Measurements from ENCODE around the gene FAM170A. TPM values are rescaled to one million over a fixed set of nuclear protein-coding genes. Genes with fewer than 3 reads are reported as not detected.

FAM170A gene
- total RNA-seq, 4 donors from 2014 or later: not detected

DNA sequence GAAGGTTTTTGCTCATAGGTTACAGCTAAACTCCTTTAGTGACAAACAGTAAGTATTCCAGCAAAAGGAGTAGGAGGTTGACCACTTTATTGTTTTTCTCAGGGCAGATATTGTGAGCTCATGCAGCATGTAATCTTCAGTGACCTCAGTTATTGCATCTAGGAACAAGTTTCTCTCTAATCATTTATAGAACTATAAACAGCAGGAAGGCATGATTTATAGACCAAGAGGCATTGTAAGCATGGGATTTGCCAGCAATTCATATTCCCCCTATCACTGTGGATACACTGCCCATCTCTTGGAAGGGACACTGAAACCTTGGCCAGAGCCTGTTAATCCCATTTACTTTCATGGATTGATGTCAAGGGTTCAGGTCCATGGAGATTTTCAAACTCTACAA, 15.4 kb upstream of the FAM170A start:
- H3K27me3 ChIP-seq: no peaks in the 10 kb centered on the region
- intact Hi-C loops (cut with DNase I; ENCODE audit: low total_unique reads): no loop called here
- in situ Hi-C loops (cut with MboI; ENCODE audit: low sequenced_read_pairs in 4 of 4): no loop called here
- no peak overlapping the region for H3K4me3 ChIP-seq
- H3K4me1 ChIP-seq: no peaks in the 10 kb centered on the region
- no peaks in the 10 kb centered on the region for H3K9me3 ChIP-seq
- H3K27ac ChIP-seq: no peak overlapping the region
- TF ChIP-seq POLR2A (IDR thresholded peaks at IDR 0.05): no peak
- TF ChIP-seq, protein P1, sequence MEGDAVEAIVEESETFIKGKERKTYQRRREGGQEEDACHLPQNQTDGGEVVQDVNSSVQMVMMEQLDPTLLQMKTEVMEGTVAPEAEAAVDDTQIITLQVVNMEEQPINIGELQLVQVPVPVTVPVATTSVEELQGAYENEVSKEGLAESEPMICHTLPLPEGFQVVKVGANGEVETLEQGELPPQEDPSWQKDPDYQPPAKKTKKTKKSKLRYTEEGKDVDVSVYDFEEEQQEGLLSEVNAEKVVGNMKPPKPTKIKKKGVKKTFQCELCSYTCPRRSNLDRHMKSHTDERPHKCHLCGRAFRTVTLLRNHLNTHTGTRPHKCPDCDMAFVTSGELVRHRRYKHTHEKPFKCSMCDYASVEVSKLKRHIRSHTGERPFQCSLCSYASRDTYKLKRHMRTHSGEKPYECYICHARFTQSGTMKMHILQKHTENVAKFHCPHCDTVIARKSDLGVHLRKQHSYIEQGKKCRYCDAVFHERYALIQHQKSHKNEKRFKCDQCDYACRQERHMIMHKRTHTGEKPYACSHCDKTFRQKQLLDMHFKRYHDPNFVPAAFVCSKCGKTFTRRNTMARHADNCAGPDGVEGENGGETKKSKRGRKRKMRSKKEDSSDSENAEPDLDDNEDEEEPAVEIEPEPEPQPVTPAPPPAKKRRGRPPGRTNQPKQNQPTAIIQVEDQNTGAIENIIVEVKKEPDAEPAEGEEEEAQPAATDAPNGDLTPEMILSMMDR (IDR thresholded peaks at IDR 0.05 in 4 of 5, conservative IDR thresholded peaks at IDR 0.05 in 1 of 5): no peak
- no peak for ATAC-seq
- DNase-seq: no peak
- no peaks in the 10 kb centered on the region for H3K36me3 ChIP-seq

DNA sequence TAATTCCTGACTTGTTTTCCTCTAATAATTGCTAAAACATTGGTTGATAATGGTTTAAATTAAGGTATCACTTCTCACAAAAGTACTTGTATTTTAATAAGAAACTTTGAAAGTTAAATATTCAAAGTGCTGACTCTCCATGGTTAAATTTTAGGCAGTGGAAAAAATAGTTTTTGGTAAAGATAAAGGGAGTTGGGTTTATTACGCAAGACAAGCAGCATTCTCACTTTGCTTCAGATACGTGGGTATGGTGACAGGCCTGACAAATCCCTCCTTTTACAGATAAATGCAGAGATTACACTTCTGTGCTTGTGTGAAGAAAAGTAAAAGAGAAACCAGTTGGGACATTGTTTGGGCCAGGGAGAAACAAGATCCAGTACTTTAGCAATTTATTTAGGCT, 14.5 kb upstream of the FAM170A start:
- H3K27me3 ChIP-seq: no peaks in the 10 kb centered on the region

DNA sequence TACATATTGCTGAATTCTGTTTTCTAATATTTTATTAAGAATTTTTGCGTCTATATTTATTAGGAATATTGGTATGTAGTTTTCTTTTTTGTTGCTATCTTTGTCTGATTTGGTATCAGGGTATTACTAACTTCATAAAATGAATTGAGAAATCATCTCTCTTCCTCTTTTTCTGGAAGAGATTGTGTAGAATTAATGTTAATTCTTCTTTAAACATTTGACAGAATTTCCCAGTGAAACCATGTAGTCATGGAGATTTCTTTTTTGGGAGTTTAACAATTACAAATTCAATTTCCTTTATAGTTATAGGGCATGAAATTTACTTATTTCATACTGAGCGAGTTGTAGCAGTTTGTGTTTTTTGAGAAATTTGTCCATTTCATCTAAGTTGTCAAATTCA, 3.3 kb upstream of the FAM170A start:
- Histone ChIP-seq H3K27ac (no peak overlapping the region), H3K4me1 (no peaks in the 10 kb centered on the region), H3K4me3 (no peak overlapping the region), H3K36me3 (no peaks in the 10 kb centered on the region), H3K9me3 (no peaks in the 10 kb centered on the region), H3K27me3 (no peaks in the 10 kb centered on the region)
- DNase-seq (no peak), ATAC-seq (no peak)
- in situ Hi-C loops (cut with MboI; ENCODE audit: low sequenced_read_pairs in 4 of 4): no loop called here
- TF ChIP-seq POLR2A (IDR thresholded peaks at IDR 0.05): no peak
- TF ChIP-seq, protein P1 (IDR thresholded peaks at IDR 0.05 in 4 of 5, conservative IDR thresholded peaks at IDR 0.05 in 1 of 5): no peak
- intact Hi-C loops (cut with DNase I; ENCODE audit: low total_unique reads): no loop called here

More for the DNA sequence above, 14.5 kb upstream of the FAM170A start:
- Histone ChIP-seq H3K9me3 (no peaks in the 10 kb centered on the region), H3K4me3 (no peak overlapping the region), H3K36me3 (no peaks in the 10 kb centered on the region), H3K4me1 (no peaks in the 10 kb centered on the region), H3K27ac (no peak overlapping the region)
- intact Hi-C loops (cut with DNase I; ENCODE audit: low total_unique reads) (no loop called here), in situ Hi-C loops (cut with MboI; ENCODE audit: low sequenced_read_pairs in 4 of 4) (no loop called here)
- DNase-seq: no peak
- ATAC-seq: no peak
- TF ChIP-seq POLR2A (IDR thresholded peaks at IDR 0.05): no peak
- TF ChIP-seq, protein P1 (IDR thresholded peaks at IDR 0.05 in 4 of 5, conservative IDR thresholded peaks at IDR 0.05 in 1 of 5): no peak

DNA sequence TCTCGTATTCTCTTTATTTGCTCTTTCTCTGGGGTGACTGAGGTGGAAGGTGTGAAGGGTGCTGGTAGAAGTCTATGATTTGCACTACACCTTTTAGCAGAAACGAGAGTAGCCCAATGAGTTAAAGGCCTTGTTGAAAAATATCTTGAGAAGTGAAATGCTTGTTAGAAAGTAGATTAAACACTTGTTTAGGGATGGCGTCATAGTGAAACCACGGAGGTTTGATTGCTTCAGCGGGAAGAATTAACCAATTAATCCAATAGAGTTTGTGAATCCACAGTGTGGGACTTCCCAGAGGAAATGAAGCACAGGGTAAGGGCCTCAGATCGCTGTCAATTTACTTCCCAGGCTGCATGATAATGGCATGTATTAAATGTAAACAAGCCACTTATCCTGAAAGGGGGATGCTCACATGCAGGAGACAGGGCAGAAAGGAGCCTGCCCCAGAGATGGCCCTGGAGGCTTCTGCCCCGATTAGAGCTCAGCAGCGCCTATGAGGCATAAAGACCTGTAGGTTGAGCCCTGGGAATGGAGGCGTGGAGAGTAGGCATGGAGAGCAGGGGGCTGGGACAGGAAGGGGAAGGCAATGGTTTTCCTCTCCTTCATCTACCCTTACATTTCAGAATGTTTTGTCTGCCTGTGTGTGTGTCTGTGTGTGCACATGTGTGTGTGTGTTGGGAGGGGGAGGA, 1.5 kb downstream of the FAM170A start:
- no peak for DNase-seq
- H3K27ac ChIP-seq: no peak overlapping the region
- H3K9me3 ChIP-seq: no peaks in the 10 kb centered on the region
- no peak overlapping the region for H3K4me3 ChIP-seq
- ATAC-seq: no peak
- in situ Hi-C loops (cut with MboI; ENCODE audit: low sequenced_read_pairs in 4 of 4) (no loop called here), intact Hi-C loops (cut with DNase I; ENCODE audit: low total_unique reads) (no loop called here)
- H3K36me3 ChIP-seq: no peaks in the 10 kb centered on the region
- TF ChIP-seq POLR2A (IDR thresholded peaks at IDR 0.05): no peak
- TF ChIP-seq, protein P1 (IDR thresholded peaks at IDR 0.05 in 4 of 5, conservative IDR thresholded peaks at IDR 0.05 in 1 of 5): no peak
- no peaks in the 10 kb centered on the region for H3K27me3 ChIP-seq
- H3K4me1 ChIP-seq: no peaks in the 10 kb centered on the region

DNA sequence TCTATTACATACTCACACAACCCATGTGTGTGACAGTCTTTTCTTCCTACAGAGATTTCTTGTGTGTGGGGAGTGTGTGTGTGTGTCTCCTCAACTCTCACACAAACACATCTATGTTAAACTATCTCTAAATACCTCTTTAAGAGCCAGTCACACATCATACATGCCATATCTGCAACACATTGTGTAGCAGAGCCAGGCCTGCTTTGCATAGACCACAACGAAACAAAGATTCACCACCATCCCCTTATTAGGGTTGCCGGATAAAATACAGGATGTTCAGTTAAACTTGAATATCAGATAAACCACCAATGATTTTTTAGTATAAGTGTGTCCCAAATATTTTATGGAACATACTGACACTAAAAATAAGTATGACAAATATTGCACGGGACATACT, 2.3 kb downstream of the FAM170A start:
- DNase-seq (no peak), ATAC-seq (no peak)
- intact Hi-C loops (cut with DNase I; ENCODE audit: low total_unique reads) (no loop called here), in situ Hi-C loops (cut with MboI; ENCODE audit: low sequenced_read_pairs in 4 of 4) (no loop called here)
- Histone ChIP-seq H3K27me3 (no peaks in the 10 kb centered on the region), H3K36me3 (no peaks in the 10 kb centered on the region), H3K4me1 (no peaks in the 10 kb centered on the region), H3K4me3 (no peak overlapping the region), H3K9me3 (no peaks in the 10 kb centered on the region), H3K27ac (no peak overlapping the region)
- no peak for TF ChIP-seq POLR2A (IDR thresholded peaks at IDR 0.05)
- TF ChIP-seq, protein P1 (IDR thresholded peaks at IDR 0.05 in 4 of 5, conservative IDR thresholded peaks at IDR 0.05 in 1 of 5): no peak
